HG02840 (cell line): ENCODE measurements around the gene TRPC3.
A peak's percentile ranks its signal among the peaks of the same experiment; 100 is the strongest.

Experiments used
- ATAC-seq: cut with Tn5 transposase; IDR thresholded peaks from one replicate; pipeline ENCODE4 v1.9.1; 2021; ENCODE audit warnings: mild to moderate bottlenecking, moderate library complexity, moderate number of reproducible peaks; ENCODE audit not compliant: unreplicated experiment, low FRiP score

Gene TRPC3

GRCh38 chr4:121951521-121952110, at the start of gene TRPC3:
TSS of gene TRPC3 (minus strand) at chr4:121952060. CDS start at chr4:121951680, 380 bp downstream.
- peak; percentile 31 for ATAC-seq

GRCh38 chr4:122000849-122001248, 49.0 kb upstream of the TRPC3 start:
- ATAC-seq = no peak

- ATAC-seq = no peak
Observed at GRCh38 chr4:121998024-121998423, 46.2 kb upstream of the TRPC3 start.

- ATAC-seq = no peak
Observed at GRCh38 chr4:121995790-121996537, 44.1 kb upstream of the TRPC3 start.

- no peak for ATAC-seq
Observed at GRCh38 chr4:121991968-121992367, 40.1 kb upstream of the TRPC3 start.

- ATAC-seq = no peak
Observed at GRCh38 chr4:121990489-121990888, 38.6 kb upstream of the TRPC3 start.

GRCh38 chr4:121989715-121990114, 37.9 kb upstream of the TRPC3 start:
- ATAC-seq = no peak

GRCh38 chr4:121988950-121989349, 37.1 kb upstream of the TRPC3 start:
- no peak for ATAC-seq

GRCh38 chr4:121980643-121981042, 28.8 kb upstream of the TRPC3 start:
- no peak for ATAC-seq

GRCh38 chr4:121978172-121978516, 26.3 kb upstream of the TRPC3 start:
- peak; percentile 55 for ATAC-seq

- ATAC-seq = peak; percentile 94
Observed at GRCh38 chr4:121977251-121978171, 25.7 kb upstream of the TRPC3 start.

- ATAC-seq = no peak
Observed at GRCh38 chr4:121975784-121976183, 23.9 kb upstream of the TRPC3 start.

- ATAC-seq = no peak
Observed at GRCh38 chr4:121973816-121974215, 22.0 kb upstream of the TRPC3 start.

GRCh38 chr4:121968859-121969258, 17.0 kb upstream of the TRPC3 start:
- no peak for ATAC-seq

GRCh38 chr4:121964958-121965357, 13.1 kb upstream of the TRPC3 start:
- ATAC-seq = no peak

- no peak for ATAC-seq
Observed at GRCh38 chr4:121960818-121961217, 9.0 kb upstream of the TRPC3 start.

GRCh38 chr4:121958777-121959176, 6.9 kb upstream of the TRPC3 start:
- ATAC-seq = no peak

GRCh38 chr4:121957266-121957665, 5.4 kb upstream of the TRPC3 start:
- ATAC-seq = no peak

GRCh38 chr4:121953860-121954259, 2.0 kb upstream of the TRPC3 start:
- no peak for ATAC-seq

GRCh38 chr4:121952290-121952689, 430 bp upstream of the TRPC3 start:
- no peak for ATAC-seq
